DMS153 treated with DMSO at 0.1 percent for 48 hours (cell line): ENCODE results near the gene CDH13.

ENCODE experiments used
- DNase-seq: peaks from one replicate; lab custom pipeline; 2025; ENCODE audit not compliant: unreplicated experiment; lab: John Stamatoyannopoulos, UW

CDH13 gene

GRCh38 chr16:82776470-82777146 lies 149.8 kb downstream of the CDH13 start:
- no peak for DNase-seq

GRCh38 chr16:82782715-82783251 lies 156.0 kb downstream of the CDH13 start:
- peak; percentile 65 for DNase-seq

GRCh38 chr16:82783933-82784572 lies 157.3 kb downstream of the CDH13 start:
- no peak for DNase-seq

- DNase-seq: no peak
These were observed 157.8 kb downstream of the CDH13 start for GRCh38 chr16:82784573-82784968.

GRCh38 chr16:82788225-82788624 lies 161.5 kb downstream of the CDH13 start:
- no peak for DNase-seq

- DNase-seq: no peak
These were observed 162.2 kb downstream of the CDH13 start for GRCh38 chr16:82788919-82789318.

GRCh38 chr16:82792693-82793092 lies 165.9 kb downstream of the CDH13 start:
- no peak for DNase-seq

GRCh38 chr16:82793528-82794245 lies 166.9 kb downstream of the CDH13 start:
- DNase-seq: no peak

GRCh38 chr16:82796047-82796446 lies 169.3 kb downstream of the CDH13 start:
- DNase-seq: no peak

GRCh38 chr16:82801361-82801760 lies 174.6 kb downstream of the CDH13 start:
- DNase-seq: no peak

- no peak for DNase-seq
These were observed 179.1 kb downstream of the CDH13 start for GRCh38 chr16:82805866-82806265.

GRCh38 chr16:82807311-82807710 lies 180.5 kb downstream of the CDH13 start:
- no peak for DNase-seq

- no peak for DNase-seq
These were observed 181.3 kb downstream of the CDH13 start for GRCh38 chr16:82808036-82808435.

- no peak for DNase-seq
These were observed 183.3 kb downstream of the CDH13 start for GRCh38 chr16:82810077-82810476.

- DNase-seq: no peak
These were observed 187.3 kb downstream of the CDH13 start for GRCh38 chr16:82814059-82814458.

- no peak for DNase-seq
These were observed 192.5 kb downstream of the CDH13 start for GRCh38 chr16:82819286-82819685.

GRCh38 chr16:82820855-82821254 lies 194.1 kb downstream of the CDH13 start:
- DNase-seq: no peak

- no peak for DNase-seq
These were observed 197.6 kb downstream of the CDH13 start for GRCh38 chr16:82824408-82824807.

- DNase-seq: no peak
These were observed 202.5 kb downstream of the CDH13 start for GRCh38 chr16:82829301-82829700.

GRCh38 chr16:82830944-82831343 lies 204.2 kb downstream of the CDH13 start:
- DNase-seq: no peak

GRCh38 chr16:82832821-82833220 lies 206.1 kb downstream of the CDH13 start:
- DNase-seq: no peak
